Omental fat pad (tissue), 4 donors: ENCODE measurements around the gene ARHGEF37. TPM values are rescaled to one million over a fixed set of nuclear protein-coding genes. Genes with fewer than 3 reads are reported as not detected.

Source experiments
- ATAC-seq: fragments of 150-250 bp; one replicate; pipeline ENCODE4 v1.9.1; 2016; ENCODE audit warnings: mild to moderate bottlenecking, moderate library complexity; ENCODE audit not compliant: low FRiP score
- DNase-seq: peaks from one replicate; pipeline ENCODE4 v3.0.0-alpha.2; 2019; ENCODE audit warnings: low spot score
- CTCF ChIP-seq, 3 donors: fragments of 450-650 bp; IDR thresholded peaks; one replicate each; pipeline ENCODE4 v1.5.1; 2016 to 2017; ENCODE audit warnings: antibody characterized with exemption in 3 of 3, mild to moderate bottlenecking in 3 of 3, moderate library complexity in 2 of 3
- total RNA-seq, 4 donors: library from RNA; depleted of rRNA; stranded (reverse); fragments of >200 nt; gene quantifications; one replicate each; pipeline ENCODE4 v1.1.0, GENCODE V29; 2016

Gene ARHGEF37
- total RNA-seq, 4 donors from 2014 or later: 3.1 to 8.5 (median 4.6) TPM

- TF ChIP-seq CTCF (IDR thresholded peaks at IDR 0.05): no peak
- no peak for DNase-seq
- ATAC-seq: no peak
These were observed 852 bp downstream of the ARHGEF37 start for GRCh38 chr5:149581931-149582768.

- no peak for TF ChIP-seq CTCF (IDR thresholded peaks at IDR 0.05)
- DNase-seq (no peak), ATAC-seq (no peak)
These were observed 2.1 kb downstream of the ARHGEF37 start for GRCh38 chr5:149583394-149583793.

GRCh38 chr5:149584121-149584520 is 2.8 kb downstream of the ARHGEF37 start:
- ATAC-seq (no peak), DNase-seq (no peak)
- TF ChIP-seq CTCF (IDR thresholded peaks at IDR 0.05): no peak

GRCh38 chr5:149585910-149586309 is 4.6 kb downstream of the ARHGEF37 start:
- ATAC-seq (no peak), DNase-seq (no peak)
- no peak for TF ChIP-seq CTCF (IDR thresholded peaks at IDR 0.05)

- peak; percentile 48 for ATAC-seq
- DNase-seq: no peak
- no peak for TF ChIP-seq CTCF (IDR thresholded peaks at IDR 0.05)
These were observed 5.5 kb downstream of the ARHGEF37 start for GRCh38 chr5:149586708-149587318.

GRCh38 chr5:149588936-149589335 is 7.6 kb downstream of the ARHGEF37 start:
- no peak for TF ChIP-seq CTCF (IDR thresholded peaks at IDR 0.05)
- ATAC-seq: no peak
- no peak for DNase-seq

GRCh38 chr5:149593370-149593769 is 12.1 kb downstream of the ARHGEF37 start:
- DNase-seq (no peak), ATAC-seq (no peak)
- no peak for TF ChIP-seq CTCF (IDR thresholded peaks at IDR 0.05)
